PFSK-1 (cell line): ENCODE results near the gene CNNM4.

Source experiments
- FOXP2 ChIP-seq: optimal IDR thresholded peaks from 2 replicates; pipeline ENCODE3; 2011; ENCODE audit warnings: borderline replicate concordance, control low read depth, inconsistent platforms; ENCODE audit not compliant: insufficient read depth; ENCODE audit errors: extremely low read length, extremely low read depth
- POLR2AphosphoS5 ChIP-seq: IDR thresholded peaks from 2 replicates; pipeline ENCODE4 v1.6.1; 2012; ENCODE audit warnings: low read depth, mild to moderate bottlenecking, control low read depth, low read length, moderate library complexity
- REST ChIP-seq, 2 experiments: IDR thresholded peaks; 2 replicates each; pipeline versions ENCODE4 v1.6.1 to v1.8.0; 2011 to 2012; ENCODE audit warnings: low read depth in 2 of 2, low read length in 2 of 2, control low read depth in 1 of 2, inconsistent platforms in 1 of 2, mild to moderate bottlenecking in 1 of 2, moderate library complexity in 1 of 2; ENCODE audit not compliant: insufficient read depth in 1 of 2
- SIN3A ChIP-seq: IDR thresholded peaks from 2 replicates; pipeline ENCODE4 v1.6.1; 2012; ENCODE audit warnings: mild to moderate bottlenecking, low read length, moderate library complexity, borderline replicate concordance; ENCODE audit not compliant: insufficient read depth
- TAF1 ChIP-seq: IDR thresholded peaks from 2 replicates; pipeline ENCODE4 v1.6.1; 2012; ENCODE audit warnings: low read length, control low read depth, borderline replicate concordance; ENCODE audit not compliant: insufficient read depth

CNNM4 gene

GRCh38 chr2:96801786-96802595, 41.3 kb downstream of the CNNM4 start:
- TF ChIP-seq REST (IDR thresholded peaks at IDR 0.05; ENCODE audit: insufficient read depth in 1 of 2, low read depth in 2 of 2, low read length in 2 of 2) (no peak), SIN3A (no peak), TAF1 (no peak), FOXP2 (no peak), POLR2AphosphoS5 (no peak)

- TF ChIP-seq POLR2AphosphoS5 (no peak), FOXP2 (no peak), TAF1 (no peak), REST (IDR thresholded peaks at IDR 0.05; ENCODE audit: insufficient read depth in 1 of 2, low read depth in 2 of 2, low read length in 2 of 2) (no peak), SIN3A (no peak)
Observed at GRCh38 chr2:96802721-96803120, 42.0 kb downstream of the CNNM4 start.

- TF ChIP-seq FOXP2 (no peak), SIN3A (no peak), POLR2AphosphoS5 (no peak), TAF1 (no peak), REST (IDR thresholded peaks at IDR 0.05; ENCODE audit: insufficient read depth in 1 of 2, low read depth in 2 of 2, low read length in 2 of 2) (no peak)
Observed at GRCh38 chr2:96804986-96805385, 44.3 kb downstream of the CNNM4 start.

- TF ChIP-seq POLR2AphosphoS5 (no peak), TAF1 (no peak), REST (IDR thresholded peaks at IDR 0.05; ENCODE audit: insufficient read depth in 1 of 2, low read depth in 2 of 2, low read length in 2 of 2) (no peak), SIN3A (no peak), FOXP2 (no peak)
Observed at GRCh38 chr2:96806468-96807126, 45.9 kb downstream of the CNNM4 start.
